Coronary artery (tissue), 2 donors: Measurements from ENCODE around the gene PPFIA1.
A peak's percentile ranks its signal among the peaks of the same experiment; 100 is the strongest.
"Not testable (repeated sequence)": the region's sequence is repeated elsewhere in the genome, so short reads cannot be mapped to it uniquely, and the experiment has no call there.

Source experiments
- DNase-seq: peaks from one replicate; pipeline ENCODE4 v3.0.0-alpha.2; 2017; ENCODE audit warnings: low spot score
- H3K27ac ChIP-seq, 2 donors: fragments of 200-600 bp; sonication (generic); one replicate each; pipeline ENCODE4 v1.5.1; 2016 to 2019
- H3K4me3 ChIP-seq: fragments of 200-600 bp; sonication (generic); 2 replicates; pipeline ENCODE4 v1.5.1; 2016; ENCODE audit warnings: mild to moderate bottlenecking, moderate library complexity
- TF ChIP-seq, protein P1 (sequence below): fragments of 200-600 bp; sonication (generic); IDR thresholded peaks from one replicate; pipeline ENCODE4 v1.5.1; 2019; ENCODE audit warnings: antibody characterized with exemption

PPFIA1 gene

GRCh38 chr11:70324376-70325115 lies 54.1 kb downstream of the PPFIA1 start:
- TF ChIP-seq, protein P1, sequence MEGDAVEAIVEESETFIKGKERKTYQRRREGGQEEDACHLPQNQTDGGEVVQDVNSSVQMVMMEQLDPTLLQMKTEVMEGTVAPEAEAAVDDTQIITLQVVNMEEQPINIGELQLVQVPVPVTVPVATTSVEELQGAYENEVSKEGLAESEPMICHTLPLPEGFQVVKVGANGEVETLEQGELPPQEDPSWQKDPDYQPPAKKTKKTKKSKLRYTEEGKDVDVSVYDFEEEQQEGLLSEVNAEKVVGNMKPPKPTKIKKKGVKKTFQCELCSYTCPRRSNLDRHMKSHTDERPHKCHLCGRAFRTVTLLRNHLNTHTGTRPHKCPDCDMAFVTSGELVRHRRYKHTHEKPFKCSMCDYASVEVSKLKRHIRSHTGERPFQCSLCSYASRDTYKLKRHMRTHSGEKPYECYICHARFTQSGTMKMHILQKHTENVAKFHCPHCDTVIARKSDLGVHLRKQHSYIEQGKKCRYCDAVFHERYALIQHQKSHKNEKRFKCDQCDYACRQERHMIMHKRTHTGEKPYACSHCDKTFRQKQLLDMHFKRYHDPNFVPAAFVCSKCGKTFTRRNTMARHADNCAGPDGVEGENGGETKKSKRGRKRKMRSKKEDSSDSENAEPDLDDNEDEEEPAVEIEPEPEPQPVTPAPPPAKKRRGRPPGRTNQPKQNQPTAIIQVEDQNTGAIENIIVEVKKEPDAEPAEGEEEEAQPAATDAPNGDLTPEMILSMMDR, result no peak
- Histone ChIP-seq H3K4me3 (no peak overlapping the region), H3K27ac (peak overlapping the region in 1 of 2 donors; percentile 14)
- no peak for DNase-seq

GRCh38 chr11:70325824-70326223 lies 55.3 kb downstream of the PPFIA1 start:
- TF ChIP-seq, protein P1, result no peak
- Histone ChIP-seq H3K4me3 (no peak overlapping the region), H3K27ac (peak overlapping the region in 1 of 2 donors; percentile 31)
- DNase-seq, result no peak

DNA sequence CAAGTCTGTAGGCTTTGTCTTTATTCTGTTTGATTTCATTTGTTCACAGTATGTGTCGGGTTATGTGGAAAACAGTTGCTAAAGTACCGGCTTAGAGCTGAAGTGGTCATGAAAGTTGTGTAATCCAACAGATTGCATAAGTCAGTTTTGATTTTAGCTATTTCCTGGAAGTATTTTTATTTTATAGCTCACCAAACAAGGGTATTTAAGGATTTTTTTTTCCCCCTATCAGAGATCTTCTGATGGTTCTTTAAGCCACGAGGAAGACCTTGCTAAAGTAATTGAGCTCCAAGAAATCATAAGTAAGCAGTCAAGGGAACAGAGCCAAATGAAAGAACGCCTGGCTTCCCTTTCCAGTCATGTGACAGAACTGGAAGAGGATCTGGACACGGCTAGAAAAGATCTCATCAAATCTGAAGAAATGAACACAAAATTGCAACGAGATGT lies 55.9 kb downstream of the PPFIA1 start:
- TF ChIP-seq, protein P1, result no peak
- DNase-seq, result no peak
- Histone ChIP-seq H3K27ac (peak overlapping the region; percentile 18 to 67), H3K4me3 (no peak overlapping the region)

- TF ChIP-seq, protein P1, result no peak
- no peak overlapping the region for H3K4me3 ChIP-seq
- no peak for DNase-seq
- H3K27ac ChIP-seq, result peak overlapping the region; percentile 18 to 67
Observed at GRCh38 chr11:70326833-70327232, 56.3 kb downstream of the PPFIA1 start.

- Histone ChIP-seq H3K4me3 (no peak overlapping the region), H3K27ac (no peak overlapping the region)
- no peak for DNase-seq
- TF ChIP-seq, protein P1, result no peak
Observed at GRCh38 chr11:70327717-70328116, 57.2 kb downstream of the PPFIA1 start.

- TF ChIP-seq, protein P1, result no peak
- no peak for DNase-seq
- no peak overlapping the region for H3K4me3 ChIP-seq
- no peak overlapping the region for H3K27ac ChIP-seq
Observed at GRCh38 chr11:70328556-70328955, 58.1 kb downstream of the PPFIA1 start.

- H3K27ac ChIP-seq, H3K4me3 ChIP-seq, DNase-seq: not testable (repeated sequence)
Observed at GRCh38 chr11:70331320-70331843, 60.9 kb downstream of the PPFIA1 start.
